ENCODE data around the gene USB1.

DNA sequence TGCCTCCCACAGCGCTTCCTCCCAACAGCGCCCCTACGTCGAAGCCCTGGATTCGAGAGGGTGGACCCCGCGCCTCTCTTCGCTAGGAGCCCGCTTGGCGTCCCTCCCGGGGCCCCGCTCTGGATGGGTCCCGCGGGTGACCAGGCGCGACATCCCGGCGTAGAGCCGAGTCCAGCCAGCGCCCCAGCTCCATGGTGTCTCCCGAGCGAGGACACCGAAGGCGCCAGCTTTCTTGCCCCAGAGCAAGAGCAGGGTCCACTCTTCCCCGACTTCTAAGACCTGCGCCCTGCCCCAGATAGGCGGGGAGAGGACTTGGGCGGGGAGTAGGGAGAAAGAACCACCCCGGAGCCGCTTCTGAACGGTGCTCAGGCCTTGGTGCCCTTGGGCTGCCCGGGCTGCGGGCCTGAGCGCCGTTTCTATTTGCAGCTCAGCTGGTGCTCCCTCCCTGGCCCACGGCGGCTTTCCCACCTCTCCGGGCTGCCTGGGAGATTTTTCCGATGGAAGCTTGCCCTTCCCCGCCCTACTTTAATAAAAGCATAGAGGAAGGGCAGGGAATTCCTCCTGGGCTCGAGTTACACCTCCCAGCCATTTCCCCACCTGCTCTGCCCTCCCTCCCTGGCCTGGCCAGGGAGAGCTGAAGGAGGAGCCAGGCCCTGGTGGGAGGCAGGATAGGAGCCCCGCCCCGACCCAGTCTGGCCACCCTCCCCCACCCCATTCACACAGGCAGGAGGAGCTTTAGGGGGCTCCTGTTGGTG, 26.1 kb downstream of the USB1 start:
- no peak for TF ChIP-seq EZH2 (IDR thresholded peaks at IDR 0.05; ENCODE audit: low read depth)
- TF ChIP-seq, protein P1, sequence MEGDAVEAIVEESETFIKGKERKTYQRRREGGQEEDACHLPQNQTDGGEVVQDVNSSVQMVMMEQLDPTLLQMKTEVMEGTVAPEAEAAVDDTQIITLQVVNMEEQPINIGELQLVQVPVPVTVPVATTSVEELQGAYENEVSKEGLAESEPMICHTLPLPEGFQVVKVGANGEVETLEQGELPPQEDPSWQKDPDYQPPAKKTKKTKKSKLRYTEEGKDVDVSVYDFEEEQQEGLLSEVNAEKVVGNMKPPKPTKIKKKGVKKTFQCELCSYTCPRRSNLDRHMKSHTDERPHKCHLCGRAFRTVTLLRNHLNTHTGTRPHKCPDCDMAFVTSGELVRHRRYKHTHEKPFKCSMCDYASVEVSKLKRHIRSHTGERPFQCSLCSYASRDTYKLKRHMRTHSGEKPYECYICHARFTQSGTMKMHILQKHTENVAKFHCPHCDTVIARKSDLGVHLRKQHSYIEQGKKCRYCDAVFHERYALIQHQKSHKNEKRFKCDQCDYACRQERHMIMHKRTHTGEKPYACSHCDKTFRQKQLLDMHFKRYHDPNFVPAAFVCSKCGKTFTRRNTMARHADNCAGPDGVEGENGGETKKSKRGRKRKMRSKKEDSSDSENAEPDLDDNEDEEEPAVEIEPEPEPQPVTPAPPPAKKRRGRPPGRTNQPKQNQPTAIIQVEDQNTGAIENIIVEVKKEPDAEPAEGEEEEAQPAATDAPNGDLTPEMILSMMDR (conservative IDR thresholded peaks at IDR 0.05), result no peak
